Thyroid gland (tissue), 4 donors: ENCODE measurements around the gene ASPM. TPM values are rescaled to one million over a fixed set of nuclear protein-coding genes. Genes with fewer than 3 reads are reported as not detected.
"Not testable (repeated sequence)": the region's sequence is repeated elsewhere in the genome, so short reads cannot be mapped to it uniquely, and the experiment has no call there.

Experiments used
- DNase-seq, 2 donors: peaks; one replicate each; pipeline ENCODE4 v3.0.0-alpha.2; 2019
- H3K27ac ChIP-seq, 3 donors: fragments of 200-600 bp; sonication (generic); 1 replicate in 2 of 3; 2 replicates in 1 of 3; pipeline ENCODE4 v1.5.1; 2016 to 2019; ENCODE audit warnings: mild to moderate bottlenecking in 1 of 3, moderate library complexity in 1 of 3
- H3K27me3 ChIP-seq: fragments of 200-600 bp; sonication (generic); one replicate; pipeline ENCODE4 v1.5.1; 2019
- H3K36me3 ChIP-seq, 2 donors: fragments of 200-600 bp; sonication (generic); one replicate each; pipeline ENCODE4 v1.5.1; 2016 to 2019
- H3K4me1 ChIP-seq, 2 donors: fragments of 200-600 bp; sonication (generic); one replicate each; pipeline ENCODE4 v1.5.1; 2017 to 2019
- H3K4me3 ChIP-seq, 3 donors: fragments of 200-600 bp; sonication (generic); replicated peaks in 1 of 3; 1 replicate in 2 of 3; 2 replicates in 1 of 3; pipeline ENCODE4 v1.5.1; 2016; ENCODE audit warnings: mild to moderate bottlenecking in 1 of 3
- H3K9me3 ChIP-seq: fragments of 200-600 bp; sonication (generic); one replicate; pipeline ENCODE4 v1.5.1; 2017
- POLR2A ChIP-seq, 2 donors: fragments of 450-650 bp; IDR thresholded peaks; one replicate each; pipeline ENCODE4 v1.6.1; 2017; ENCODE audit warnings: antibody characterized with exemption in 2 of 2, mild to moderate bottlenecking in 2 of 2, moderate library complexity in 1 of 2
- WGBS, 2 donors: methylation state at CpG; one replicate each; pipeline ENCODE4 v1.1.5; 2017; 5-methylcytosine and 5-hydroxymethylcytosine counted together
- intact Hi-C: fragments of 100-400 bp; cut with DNase I; formaldehyde crosslinking; loops from one replicate; pipeline ENCODE4 v1.15.1; 2023
- total RNA-seq, 4 donors: library from RNA; depleted of rRNA; stranded (reverse); fragments of >200 nt; gene quantifications; one replicate each; pipeline ENCODE4 v1.2.3, GENCODE V29; 2016
- TF ChIP-seq, protein P1 (sequence below), 6 experiments: fragments of 200-600 bp in 3 of 6; fragments of 450-650 bp in 3 of 6; sonication (generic) in 3 of 6; IDR thresholded peaks; one replicate each; pipeline ENCODE4 v1.5.1; 2016 to 2019; ENCODE audit warnings: antibody characterized with exemption in 6 of 6, mild to moderate bottlenecking in 2 of 6, inconsistent platforms in 1 of 6, moderate library complexity in 1 of 6

The ASPM gene
- total RNA-seq, 4 donors from 2014 or later: 0.15 to 1.2 (median 0.38) TPM

DNA sequence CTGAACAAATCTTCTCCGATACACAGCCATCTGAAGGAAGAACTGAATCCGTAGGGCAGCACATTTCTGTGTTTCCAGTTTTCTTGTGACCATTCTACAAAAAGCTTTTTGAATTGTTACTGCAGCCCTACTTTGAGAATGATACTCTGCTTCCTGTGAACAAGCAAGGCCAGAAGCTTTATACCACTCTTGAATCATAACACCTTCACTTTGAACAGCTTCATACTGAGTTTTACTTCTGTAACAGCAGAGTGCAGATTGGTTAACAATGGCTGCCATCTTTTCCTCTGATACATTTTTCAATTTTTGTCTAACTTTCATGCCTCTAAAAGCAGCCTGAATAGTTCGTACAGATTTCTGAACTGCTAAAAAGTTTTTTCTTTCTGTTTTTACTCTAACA, 45.8 kb downstream of the ASPM start:
- Histone ChIP-seq H3K27ac (no peak overlapping the region), H3K27me3 (no peaks in the 10 kb centered on the region), H3K9me3 (no peaks in the 10 kb centered on the region), H3K4me1 (no peaks in the 10 kb centered on the region), H3K4me3 (no peak overlapping the region), H3K36me3 (no peaks in the 10 kb centered on the region)
- TF ChIP-seq, protein P1, sequence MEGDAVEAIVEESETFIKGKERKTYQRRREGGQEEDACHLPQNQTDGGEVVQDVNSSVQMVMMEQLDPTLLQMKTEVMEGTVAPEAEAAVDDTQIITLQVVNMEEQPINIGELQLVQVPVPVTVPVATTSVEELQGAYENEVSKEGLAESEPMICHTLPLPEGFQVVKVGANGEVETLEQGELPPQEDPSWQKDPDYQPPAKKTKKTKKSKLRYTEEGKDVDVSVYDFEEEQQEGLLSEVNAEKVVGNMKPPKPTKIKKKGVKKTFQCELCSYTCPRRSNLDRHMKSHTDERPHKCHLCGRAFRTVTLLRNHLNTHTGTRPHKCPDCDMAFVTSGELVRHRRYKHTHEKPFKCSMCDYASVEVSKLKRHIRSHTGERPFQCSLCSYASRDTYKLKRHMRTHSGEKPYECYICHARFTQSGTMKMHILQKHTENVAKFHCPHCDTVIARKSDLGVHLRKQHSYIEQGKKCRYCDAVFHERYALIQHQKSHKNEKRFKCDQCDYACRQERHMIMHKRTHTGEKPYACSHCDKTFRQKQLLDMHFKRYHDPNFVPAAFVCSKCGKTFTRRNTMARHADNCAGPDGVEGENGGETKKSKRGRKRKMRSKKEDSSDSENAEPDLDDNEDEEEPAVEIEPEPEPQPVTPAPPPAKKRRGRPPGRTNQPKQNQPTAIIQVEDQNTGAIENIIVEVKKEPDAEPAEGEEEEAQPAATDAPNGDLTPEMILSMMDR (IDR thresholded peaks at IDR 0.05): no peak
- TF ChIP-seq POLR2A (IDR thresholded peaks at IDR 0.05): no peak
- DNase-seq: no peak
- 95 to 98% methylated on average over 3 of the region's 3 CpGs for WGBS, 2 donors
- intact Hi-C loops: no loop called here

DNA sequence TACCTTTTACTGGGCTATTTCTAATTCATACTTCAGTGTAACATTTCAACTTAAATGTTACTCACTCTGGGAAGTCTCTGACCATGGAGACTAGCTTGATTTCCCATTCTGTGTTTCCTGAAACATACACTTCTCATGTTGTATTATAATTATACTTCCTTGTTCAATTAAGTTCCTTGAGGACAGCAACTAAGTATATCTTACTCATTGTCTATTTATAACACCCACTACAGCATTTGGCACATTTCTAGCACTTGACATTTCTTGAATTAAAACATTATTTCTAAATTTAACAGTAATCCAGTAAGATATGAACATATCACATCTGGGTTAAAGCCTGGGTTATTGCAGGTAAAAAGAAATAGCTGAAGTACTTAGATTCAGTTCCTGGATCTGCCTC, 47.0 kb downstream of the ASPM start:
- no peaks in the 10 kb centered on the region for H3K36me3 ChIP-seq
- no peak overlapping the region for H3K27ac ChIP-seq
- no peak for DNase-seq
- no peaks in the 10 kb centered on the region for H3K4me1 ChIP-seq
- no peak overlapping the region for H3K4me3 ChIP-seq
- no peak for TF ChIP-seq POLR2A (IDR thresholded peaks at IDR 0.05)
- TF ChIP-seq, protein P1 (IDR thresholded peaks at IDR 0.05): no peak
- H3K27me3 ChIP-seq: no peaks in the 10 kb centered on the region
- no peaks in the 10 kb centered on the region for H3K9me3 ChIP-seq
- intact Hi-C loops: no loop called here

DNA sequence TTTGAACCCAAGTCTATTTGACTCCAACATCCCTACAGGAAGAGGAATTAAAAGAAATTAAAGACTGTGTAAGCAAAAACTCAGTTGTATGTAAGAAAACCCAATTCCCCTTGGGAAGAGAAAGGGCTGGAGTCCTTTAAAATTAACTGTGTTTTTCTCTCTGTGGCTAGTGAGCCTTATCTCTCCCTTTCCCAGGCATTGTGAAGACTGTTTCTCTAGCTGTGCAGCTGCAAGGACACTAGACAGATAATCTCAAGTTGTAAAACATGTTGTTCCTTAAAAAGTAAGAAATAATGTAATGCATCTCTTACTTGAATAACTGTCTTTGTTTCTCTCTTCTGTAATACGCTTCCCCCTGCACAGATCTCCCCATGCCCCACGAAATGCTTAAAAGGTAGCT, 49.5 kb downstream of the ASPM start:
- H3K27me3 ChIP-seq, H3K36me3 ChIP-seq, intact Hi-C loops, H3K4me1 ChIP-seq, H3K9me3 ChIP-seq, DNase-seq, H3K27ac ChIP-seq, H3K4me3 ChIP-seq: not testable (repeated sequence)
- 96 to 99% methylated on average over 2 of the region's 2 CpGs for WGBS, 2 donors

DNA sequence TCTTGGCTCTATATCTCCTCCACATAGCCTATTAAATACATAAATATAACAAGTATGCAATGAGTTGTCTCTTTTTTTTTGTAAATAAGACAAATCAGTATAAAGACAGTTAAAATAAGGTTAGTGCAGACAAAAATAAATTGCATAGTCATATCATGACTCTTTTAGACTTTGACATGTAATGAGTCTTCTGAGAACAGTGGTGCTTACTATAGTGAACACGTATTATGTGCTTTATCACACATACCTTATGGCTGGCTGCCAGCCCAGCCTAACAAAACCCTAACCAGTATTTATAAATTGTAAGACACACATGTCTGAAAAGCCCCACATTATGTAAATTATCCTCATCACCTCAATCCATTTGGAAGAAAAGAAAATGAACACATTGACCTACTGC, 50.3 kb downstream of the ASPM start:
- H3K27me3 ChIP-seq: no peaks in the 10 kb centered on the region
- intact Hi-C loops: no loop called here
- no peaks in the 10 kb centered on the region for H3K4me1 ChIP-seq
- H3K9me3 ChIP-seq: no peaks in the 10 kb centered on the region
- TF ChIP-seq, protein P1 (IDR thresholded peaks at IDR 0.05): no peak
- TF ChIP-seq POLR2A (IDR thresholded peaks at IDR 0.05): no peak
- DNase-seq: no peak
- no peak overlapping the region for H3K4me3 ChIP-seq
- H3K36me3 ChIP-seq: no peaks in the 10 kb centered on the region
- H3K27ac ChIP-seq: no peak overlapping the region
- 94 to 98% methylated on average over 1 of the region's 1 CpG for WGBS, 2 donors

DNA sequence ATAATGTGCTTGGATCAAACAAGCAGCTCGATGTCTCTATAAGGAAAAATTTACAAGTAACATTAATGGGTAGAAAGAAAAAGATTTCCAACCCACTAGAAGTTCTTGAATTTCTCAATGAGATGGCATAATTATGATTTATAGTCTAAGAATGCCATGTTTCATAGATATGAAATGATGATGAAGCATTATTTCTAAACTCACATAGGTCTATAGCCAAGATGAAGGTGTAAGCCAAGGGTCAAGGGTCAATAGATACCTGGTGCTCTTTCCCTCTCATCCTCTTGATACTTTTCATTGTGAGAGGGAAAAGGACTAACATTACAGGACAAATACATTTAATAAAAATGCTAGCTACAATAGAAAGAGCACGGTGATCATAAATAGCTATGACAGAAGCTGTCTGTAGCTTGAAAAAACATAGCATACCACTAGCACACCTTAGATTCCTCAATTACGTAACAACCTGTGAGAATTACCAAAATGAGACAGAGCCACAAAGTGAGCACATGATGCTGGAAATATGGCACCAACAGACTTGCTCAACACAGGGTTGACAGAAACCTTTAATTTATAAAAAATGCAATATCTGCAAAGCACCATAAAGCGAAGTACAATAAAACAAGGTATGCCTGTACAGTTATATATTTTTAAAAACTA, 53.1 kb downstream of the ASPM start:
- intact Hi-C loops: no loop called here
- DNase-seq: no peak
- Histone ChIP-seq H3K9me3 (no peaks in the 10 kb centered on the region), H3K27ac (no peak overlapping the region), H3K36me3 (no peaks in the 10 kb centered on the region), H3K4me3 (no peak overlapping the region), H3K27me3 (no peaks in the 10 kb centered on the region), H3K4me1 (no peaks in the 10 kb centered on the region)
- 96 to 98% methylated on average over 4 of the region's 4 CpGs for WGBS, 2 donors
- no peak for TF ChIP-seq POLR2A (IDR thresholded peaks at IDR 0.05)
- TF ChIP-seq, protein P1 (IDR thresholded peaks at IDR 0.05): no peak
